ENCODE results near the gene ICE1. TPM values are rescaled to one million over a fixed set of nuclear protein-coding genes. Genes with fewer than 3 reads are reported as not detected.

The ICE1 gene
- total RNA-seq, 8 experiments from 2014 or later, result 17.8 to 39.2 (median 26.0) TPM

DNA sequence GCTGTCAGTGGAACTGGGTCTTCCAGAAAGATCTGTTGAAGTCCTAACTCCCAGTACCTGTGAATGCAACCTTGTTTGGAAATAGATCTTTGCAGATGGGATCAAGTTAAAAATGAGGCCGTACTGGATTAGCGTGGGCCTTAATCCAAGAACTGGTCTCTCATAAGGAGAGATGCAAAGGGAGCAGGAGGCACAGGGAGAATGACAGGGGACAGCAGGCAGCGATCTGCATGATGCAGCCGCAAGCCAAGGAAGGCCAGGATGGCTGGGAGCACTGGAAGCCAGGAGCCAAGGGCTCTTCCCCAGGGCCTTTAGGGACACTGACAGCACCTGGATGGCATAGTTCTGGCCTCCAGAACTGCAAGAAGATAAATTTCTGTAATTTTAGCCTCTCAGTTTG lies 114.4 kb downstream of the ICE1 start:
- in situ Hi-C loops (cut with MboI; ENCODE audit: low pct_unique_long_range_greater_than_20kb in 2 of 9, low sequenced_read_pairs in 9 of 9, unreplicated experiment in 9 of 9), result no loop called here
- no peak overlapping the region for H3K27ac ChIP-seq
- WGBS, 10 experiments, result 26 to 100% (median 80%) methylated on average over 1 to 4 of the region's 4 CpGs; no CpG with 5 or more reads in 3 of the 10 experiments
- no peak overlapping the region for H3K4me3 ChIP-seq
- no peak for ATAC-seq (replicated peaks in 6 of 8)
- peaks cover 0 to 4% of the 10 kb centered on the region in 2 donors for H3K4me1 ChIP-seq (replicated peaks in 1 of 2)

- no peak for ATAC-seq (replicated peaks in 6 of 8)
- 29 to 100% (median 89%) methylated on average over 1 to 8 of the region's 8 CpGs; no CpG with 5 or more reads in 2 of the 10 experiments for WGBS, 10 experiments
These were observed 114.9 kb downstream of the ICE1 start for GRCh38 chr5:5537426-5537825.

DNA sequence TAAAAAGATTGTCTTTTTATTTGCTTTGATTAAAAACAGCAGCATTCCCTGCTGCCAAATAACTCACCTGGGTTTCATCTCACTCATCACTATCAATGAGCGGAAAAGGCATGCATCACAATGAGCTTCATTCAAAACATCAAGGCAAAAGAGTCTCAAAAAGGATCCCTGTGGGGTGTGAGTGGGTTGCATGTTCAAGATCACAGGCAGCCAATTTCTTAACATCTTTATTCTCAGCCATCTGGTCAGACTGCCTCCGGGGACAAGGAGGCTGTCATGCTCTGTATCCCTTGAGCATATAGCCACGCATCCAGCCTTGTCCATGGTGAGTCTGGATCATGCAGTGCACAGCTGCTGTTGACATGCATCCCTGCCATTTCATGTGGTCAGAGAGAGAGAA lies 117.1 kb downstream of the ICE1 start:
- whole genome bisulfite sequencing, 10 experiments, result 0 to 69% (median 17%) methylated on average over 1 to 3 of the region's 3 CpGs; no CpG with 5 or more reads in 3 of the 10 experiments
- H3K27ac ChIP-seq, result no peak overlapping the region
- no peak for ATAC-seq (replicated peaks in 6 of 8)
- H3K4me3 ChIP-seq, result no peak overlapping the region
- peaks cover 8 to 19% of the 10 kb centered on the region in 2 donors for H3K4me1 ChIP-seq (replicated peaks in 1 of 2)
- in situ Hi-C loops (cut with MboI; ENCODE audit: low pct_unique_long_range_greater_than_20kb in 2 of 9, low sequenced_read_pairs in 9 of 9, unreplicated experiment in 9 of 9), result no loop called here

More at GRCh38 chr5:5537426-5537825, 114.9 kb downstream of the ICE1 start:
- in situ Hi-C loops (cut with MboI; ENCODE audit: low pct_unique_long_range_greater_than_20kb in 2 of 9, low sequenced_read_pairs in 9 of 9, unreplicated experiment in 9 of 9), result no loop called here
- no peak overlapping the region for H3K27ac ChIP-seq
- no peak overlapping the region for H3K4me3 ChIP-seq
- peaks cover 1 to 8% of the 10 kb centered on the region in 2 donors for H3K4me1 ChIP-seq (replicated peaks in 1 of 2)
